Dermis microvascular lymphatic vessel endothelial cell (primary cell): Measurements from ENCODE around the gene ADAM11. TPM values are rescaled to one million over a fixed set of nuclear protein-coding genes. Genes with fewer than 3 reads are reported as not detected.
"Not testable (repeated sequence)": the region's sequence is repeated elsewhere in the genome, so short reads cannot be mapped to it uniquely, and the experiment has no call there.

Experiments used
- DNase-seq, 2 donors: peaks; one replicate each; pipeline versions ENCODE4 v3.0.0 to v3.0.0-alpha.2; 2010; ENCODE audit warnings: low read depth in 2 of 2
- total RNA-seq: library from RNA; depleted of rRNA; stranded (reverse); fragments of >200 nt; gene quantifications from 2 replicates; pipeline ENCODE4 v1.2.1, GENCODE V29; 2014

ADAM11 gene
- total RNA-seq, 1 donor from 2014 or later: 0.13 TPM

DNA sequence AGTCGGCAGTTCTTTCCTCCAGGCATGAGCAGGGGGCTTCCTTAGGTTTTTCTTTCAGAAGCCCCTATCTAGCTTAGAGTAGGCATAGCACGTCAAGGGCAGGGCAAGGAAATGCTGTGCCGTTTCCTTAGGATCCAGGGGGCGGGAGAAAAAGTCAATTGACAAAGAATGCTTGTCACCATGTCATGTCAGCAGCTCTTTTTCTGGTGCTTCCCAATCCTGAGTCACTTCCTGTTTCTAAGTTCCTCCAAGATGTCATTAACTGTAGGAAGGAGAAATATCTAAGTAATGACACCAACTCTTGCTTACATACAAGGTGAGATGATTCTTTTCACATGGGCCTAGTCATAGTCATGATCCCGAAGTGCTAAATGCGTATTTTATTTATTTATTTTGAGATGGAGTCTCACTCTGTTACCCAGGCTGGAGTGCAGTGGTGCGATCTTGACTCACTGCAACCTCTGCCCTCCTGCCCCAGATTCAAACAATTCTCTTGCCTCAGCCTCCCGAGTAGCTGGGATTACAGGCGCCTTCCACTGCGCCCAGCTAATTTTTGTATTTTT is 36.1 kb downstream of the ADAM11 start:
- peak in 1 of 2 donors; percentile 89 for DNase-seq

- no peak for DNase-seq
These were observed 36.6 kb downstream of the ADAM11 start for GRCh38 chr17:44795421-44795820.

DNA sequence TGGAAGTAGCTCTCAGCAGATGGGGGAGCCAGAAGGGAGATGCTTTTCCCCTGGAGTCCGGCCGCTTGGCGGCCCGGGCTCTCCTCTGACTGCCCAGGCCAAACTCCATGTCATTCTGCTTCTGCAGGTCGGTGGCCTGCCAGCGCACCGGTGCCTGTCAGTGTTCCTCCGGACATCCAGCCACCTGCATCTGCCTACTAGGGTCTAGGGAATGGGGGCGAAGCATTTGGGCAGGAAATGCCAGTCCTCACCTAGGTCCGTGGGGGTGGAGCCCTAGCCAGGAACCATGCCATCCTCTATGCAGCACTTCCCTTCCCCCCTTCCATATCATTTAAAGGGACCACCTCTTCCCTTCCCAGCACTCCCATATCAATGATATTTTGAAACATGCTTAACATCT is 37.1 kb downstream of the ADAM11 start:
- no peak for DNase-seq

GRCh38 chr17:44796731-44797130 is 37.9 kb downstream of the ADAM11 start:
- DNase-seq: no peak

DNA sequence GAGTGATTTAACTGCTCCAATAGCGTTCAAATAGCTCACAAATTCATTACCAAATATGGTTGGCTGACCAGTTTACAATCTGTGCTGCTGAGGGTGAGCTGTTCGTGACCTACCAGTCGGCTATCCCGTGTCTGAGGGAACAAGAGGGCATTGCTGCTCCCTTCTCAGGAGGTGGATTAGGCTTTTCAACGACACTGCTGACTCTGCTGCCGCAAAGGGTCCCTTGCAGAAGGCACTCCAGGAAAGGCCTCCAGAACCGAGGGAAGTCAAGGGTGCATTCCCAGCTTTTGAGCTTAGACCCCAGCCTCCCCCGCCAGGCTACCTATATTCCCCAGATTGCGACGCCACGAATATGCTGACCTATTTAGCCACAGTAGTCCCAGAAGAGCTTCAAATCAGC is 39.0 kb downstream of the ADAM11 start:
- DNase-seq: no peak

- DNase-seq: no peak
These were observed 39.6 kb downstream of the ADAM11 start for GRCh38 chr17:44798356-44798755.

- no peak for DNase-seq
These were observed 43.1 kb downstream of the ADAM11 start for GRCh38 chr17:44801880-44802279.

- DNase-seq: no peak
These were observed 45.7 kb downstream of the ADAM11 start for GRCh38 chr17:44804302-44805089.

- no peak for DNase-seq
These were observed 48.5 kb downstream of the ADAM11 start for GRCh38 chr17:44807093-44807816.

DNA sequence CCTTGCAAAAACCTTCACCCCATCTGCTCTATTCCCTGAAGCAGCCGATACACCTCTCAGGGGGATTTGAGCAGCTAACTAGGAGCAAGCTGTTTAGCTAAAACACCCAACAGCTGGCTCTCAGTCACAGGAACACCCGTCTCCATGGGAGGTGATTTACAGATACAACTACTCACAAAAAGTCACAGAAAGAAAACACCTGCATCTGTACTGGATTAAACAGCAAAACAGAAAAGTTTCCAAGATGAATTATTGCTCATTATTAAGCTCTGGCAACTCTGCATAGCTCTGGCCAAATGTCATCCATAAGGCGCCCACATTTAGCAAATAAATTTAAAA is 49.0 kb downstream of the ADAM11 start:
- DNase-seq: no peak

DNA sequence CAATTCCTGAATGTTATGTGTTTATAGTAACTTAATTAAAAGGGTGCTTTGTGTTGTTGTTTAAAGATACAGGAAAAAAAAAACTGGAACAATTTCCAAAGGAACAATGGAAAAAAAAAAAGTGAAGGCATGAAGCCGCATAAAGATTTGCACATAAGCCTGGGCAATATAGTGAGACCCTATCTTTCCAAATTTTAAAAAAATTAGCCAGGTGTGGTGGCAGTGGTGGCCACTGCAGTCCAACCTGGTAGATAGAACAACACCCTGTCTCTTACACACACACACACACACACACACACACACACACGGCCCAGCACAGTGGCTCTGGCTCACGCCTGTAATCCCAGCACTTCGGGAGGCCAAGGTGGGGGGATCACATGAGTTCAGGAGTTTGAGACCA is 49.4 kb downstream of the ADAM11 start:
- DNase-seq: no peak

- DNase-seq: not testable (repeated sequence)
These were observed 50.0 kb downstream of the ADAM11 start for GRCh38 chr17:44808656-44809388.

DNA sequence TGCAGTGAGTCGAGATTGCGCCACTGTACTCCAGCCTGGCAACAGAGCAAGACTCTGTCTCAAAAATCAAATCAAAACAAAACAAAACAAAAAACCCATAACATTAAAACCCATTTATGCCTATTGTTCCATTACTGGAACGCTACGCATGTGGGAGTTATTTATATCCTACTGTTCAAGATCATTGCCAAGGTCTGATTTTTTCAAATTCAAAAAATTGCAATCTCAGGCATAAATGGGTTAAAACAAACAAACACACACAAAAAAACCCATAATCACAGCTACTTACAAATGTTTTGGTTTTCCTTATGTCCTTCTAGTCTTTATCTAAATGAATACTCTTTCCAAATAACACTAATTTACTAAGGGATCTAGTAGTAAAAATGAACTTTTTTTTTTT is 53.5 kb downstream of the ADAM11 start:
- DNase-seq: no peak

- DNase-seq: not testable (repeated sequence)
These were observed 59.7 kb downstream of the ADAM11 start for GRCh38 chr17:44818508-44818907.

- DNase-seq: peak in 1 of 2 donors; percentile 84
These were observed 61.9 kb downstream of the ADAM11 start for GRCh38 chr17:44820631-44821212.

- not testable (repeated sequence) for DNase-seq
These were observed 66.4 kb downstream of the ADAM11 start for GRCh38 chr17:44825236-44825635.

- no peak for DNase-seq
These were observed 67.5 kb downstream of the ADAM11 start for GRCh38 chr17:44826123-44826790.

- DNase-seq: no peak
These were observed 69.1 kb downstream of the ADAM11 start for GRCh38 chr17:44827863-44828262.

DNA sequence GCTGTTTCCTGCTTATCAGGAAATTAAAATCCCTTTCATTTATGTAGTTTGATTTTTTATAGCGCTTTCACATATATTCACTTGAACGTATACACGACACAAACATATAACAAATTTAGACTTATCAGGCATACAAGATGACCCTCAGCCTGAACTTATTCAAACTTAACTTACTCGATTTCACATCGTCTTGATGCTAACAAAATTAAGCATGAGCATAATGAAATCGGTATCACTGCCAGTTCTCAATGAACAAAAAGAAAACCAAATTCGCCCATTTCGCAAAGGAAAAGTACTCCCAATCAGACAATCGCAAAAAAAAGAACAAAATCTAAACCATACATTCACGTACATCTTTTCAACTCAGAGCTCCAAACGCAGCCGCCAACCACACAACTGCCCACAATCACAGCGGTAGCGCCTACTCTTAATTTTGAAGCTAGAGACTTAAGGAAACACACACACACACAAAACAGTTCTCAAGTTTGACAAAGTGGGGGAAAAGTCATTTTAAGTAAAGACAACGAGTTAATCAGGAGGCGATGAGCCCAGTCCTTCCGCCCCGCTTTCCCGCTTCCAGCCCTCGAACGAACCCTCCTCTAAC is 70.2 kb downstream of the ADAM11 start:
- DNase-seq: peak in 1 of 2 donors; percentile 34

GRCh38 chr17:44829523-44830358 is 71.0 kb downstream of the ADAM11 start, which contains the start of gene GJC1:
GJC1 (minus strand) TSS chr17:44830287; CDS start chr17:44805817, 24,470 bp downstream.
- peak in 1 of 2 donors; percentile 50 for DNase-seq
